Endodermal cell (in vitro differentiated cells): ENCODE results near the gene ZFTA. TPM values are rescaled to one million over a fixed set of nuclear protein-coding genes. Genes with fewer than 3 reads are reported as not detected.
A peak's percentile ranks its signal among the peaks of the same experiment; 100 is the strongest.
"Not testable (repeated sequence)": the region's sequence is repeated elsewhere in the genome, so short reads cannot be mapped to it uniquely, and the experiment has no call there.

ENCODE experiments used
- DNase-seq: peaks from one replicate; pipeline ENCODE4 v3.0.0-alpha.2; 2017
- H3K27ac ChIP-seq: 2 replicates; pipeline ENCODE4 v1.5.1; 2013; ENCODE audit warnings: mild to moderate bottlenecking, low read depth, low read length, moderate library complexity
- H3K27me3 ChIP-seq: 2 replicates; pipeline ENCODE4 v1.6.1; 2013; ENCODE audit warnings: mild to moderate bottlenecking, low read length, moderate library complexity; ENCODE audit not compliant: insufficient read depth, control insufficient read depth, poor library complexity, severe bottlenecking
- H3K36me3 ChIP-seq: 2 replicates; pipeline ENCODE4 v1.7.0; 2013; ENCODE audit warnings: mild to moderate bottlenecking, low read length, moderate library complexity; ENCODE audit not compliant: control insufficient read depth, insufficient read depth
- H3K4me1 ChIP-seq: one replicate; pipeline ENCODE4 v1.7.0; 2013; ENCODE audit warnings: low read length; ENCODE audit not compliant: control insufficient read depth, insufficient read depth
- H3K4me3 ChIP-seq: 2 replicates; pipeline ENCODE4 v1.5.1; 2013; ENCODE audit warnings: mild to moderate bottlenecking, low read length, moderate library complexity
- H3K9ac ChIP-seq: 2 replicates; pipeline ENCODE4 v1.6.1; 2013; ENCODE audit warnings: mild to moderate bottlenecking, low read length, moderate library complexity; ENCODE audit not compliant: poor library complexity, severe bottlenecking; ENCODE audit errors: extremely low read depth
- H3K9me3 ChIP-seq: 2 replicates; pipeline ENCODE4 v1.6.1; 2013; ENCODE audit warnings: mild to moderate bottlenecking, low read length, moderate library complexity; ENCODE audit not compliant: control insufficient read depth
- H3K27ac Mint-ChIP-seq: 2 replicates; pipeline ENCODE4 v1.8.0; 2020; ENCODE audit warnings: mixed read lengths
- H3K27me3 Mint-ChIP-seq: 2 replicates; pipeline ENCODE4 v1.8.0; 2021; ENCODE audit warnings: mild to moderate bottlenecking, mixed read lengths; ENCODE audit not compliant: insufficient read depth
- H3K36me3 Mint-ChIP-seq: 2 replicates; pipeline ENCODE4 v1.8.0; 2020; ENCODE audit warnings: low read depth, mixed read lengths
- H3K4me1 Mint-ChIP-seq: 2 replicates; pipeline ENCODE4 v1.8.0; 2020; ENCODE audit warnings: mixed read lengths
- H3K4me3 Mint-ChIP-seq: 2 replicates; pipeline ENCODE4 v1.8.0; 2020; ENCODE audit warnings: mild to moderate bottlenecking, moderate library complexity, mixed read lengths
- H3K9me3 Mint-ChIP-seq: 2 replicates; pipeline ENCODE4 v1.8.0; 2020; ENCODE audit warnings: mild to moderate bottlenecking, mixed read lengths
- WGBS, 2 experiments: methylation state at CpG; one replicate each; pipeline versions ENCODE4 v1.1.5 to v1.1.7; 2013; ENCODE audit warnings: missing lambda C conversion rate in 2 of 2, mixed read lengths in 1 of 2; ENCODE audit not compliant: insufficient coverage in 1 of 2, insufficient read length in 1 of 2; 5-methylcytosine and 5-hydroxymethylcytosine counted together
- total RNA-seq, 2 donors: library from RNA; stranded (reverse); fragmentation: NEBNext Ultra II Directional in 1 of 2; extraction: Animal tissue kit (Norgen Biotek cat#: 25700) in 1 of 2; gene quantifications; 2 replicates in 1 of 2; 3 replicates in 1 of 2; pipeline ENCODE4 v1.2.1, GENCODE V29; 2021
- TF ChIP-seq, protein P1 (sequence below): fragments of 200-600 bp; sonication (generic); conservative IDR thresholded peaks from 2 replicates; pipeline ENCODE4 v1.5.0; 2021; ENCODE audit warnings: antibody characterized with exemption, mild to moderate bottlenecking

Gene ZFTA
- total RNA-seq, 2 donors from 2014 or later: 31.9 to 38.0 TPM

DNA sequence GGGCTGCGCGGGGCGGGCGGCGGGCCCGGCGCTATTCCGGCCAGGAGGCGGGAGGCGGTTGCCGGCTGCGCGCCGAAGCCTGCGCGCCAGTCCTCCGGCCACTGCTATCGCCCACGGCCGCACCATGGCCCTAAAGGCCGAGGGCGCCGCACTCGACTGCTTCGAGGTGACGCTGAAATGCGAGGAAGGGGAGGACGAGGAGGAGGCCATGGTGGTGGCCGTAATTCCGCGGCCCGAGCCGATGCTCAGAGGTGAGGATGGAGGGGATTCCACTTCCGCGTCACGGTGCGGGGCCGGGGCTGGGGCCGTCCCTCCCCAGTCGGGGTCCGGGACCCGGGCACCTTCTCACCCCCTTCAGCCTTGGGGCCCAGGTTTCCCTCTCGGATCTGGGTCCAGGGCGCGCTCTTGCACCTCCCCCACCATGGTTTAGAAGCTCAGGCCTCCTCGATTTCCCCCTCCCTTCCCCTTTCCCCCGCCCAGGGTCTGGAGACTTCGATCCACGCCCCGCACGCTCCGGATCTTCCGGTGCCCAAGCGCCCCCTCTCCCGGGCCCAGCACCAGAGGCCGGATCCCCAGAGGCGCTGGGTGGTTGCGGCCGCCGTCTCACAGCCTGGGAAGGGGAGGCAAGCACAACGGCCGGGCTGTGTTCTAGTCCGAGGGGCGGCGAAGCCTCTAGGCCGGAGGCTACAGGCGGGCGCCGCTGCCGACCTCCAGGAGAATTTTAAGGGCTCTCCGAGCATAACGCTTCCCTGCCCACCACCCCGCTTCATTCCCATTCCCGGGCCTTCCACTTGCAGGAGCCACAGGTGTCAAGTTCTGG lies 45.2 kb upstream of the ZFTA start:
- TF ChIP-seq, protein P1, sequence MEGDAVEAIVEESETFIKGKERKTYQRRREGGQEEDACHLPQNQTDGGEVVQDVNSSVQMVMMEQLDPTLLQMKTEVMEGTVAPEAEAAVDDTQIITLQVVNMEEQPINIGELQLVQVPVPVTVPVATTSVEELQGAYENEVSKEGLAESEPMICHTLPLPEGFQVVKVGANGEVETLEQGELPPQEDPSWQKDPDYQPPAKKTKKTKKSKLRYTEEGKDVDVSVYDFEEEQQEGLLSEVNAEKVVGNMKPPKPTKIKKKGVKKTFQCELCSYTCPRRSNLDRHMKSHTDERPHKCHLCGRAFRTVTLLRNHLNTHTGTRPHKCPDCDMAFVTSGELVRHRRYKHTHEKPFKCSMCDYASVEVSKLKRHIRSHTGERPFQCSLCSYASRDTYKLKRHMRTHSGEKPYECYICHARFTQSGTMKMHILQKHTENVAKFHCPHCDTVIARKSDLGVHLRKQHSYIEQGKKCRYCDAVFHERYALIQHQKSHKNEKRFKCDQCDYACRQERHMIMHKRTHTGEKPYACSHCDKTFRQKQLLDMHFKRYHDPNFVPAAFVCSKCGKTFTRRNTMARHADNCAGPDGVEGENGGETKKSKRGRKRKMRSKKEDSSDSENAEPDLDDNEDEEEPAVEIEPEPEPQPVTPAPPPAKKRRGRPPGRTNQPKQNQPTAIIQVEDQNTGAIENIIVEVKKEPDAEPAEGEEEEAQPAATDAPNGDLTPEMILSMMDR: no peak
- H3K27me3 ChIP-seq: no peaks in the 10 kb centered on the region
- peak overlapping the region; percentile 87 for H3K4me3 ChIP-seq
- peak overlapping the region; percentile 83 for H3K4me3 Mint-ChIP-seq
- peak overlapping the region; percentile 72 for H3K27ac Mint-ChIP-seq
- peak overlapping the region; percentile 72 for H3K27ac ChIP-seq
- peaks cover 4% of the 10 kb centered on the region for H3K4me1 ChIP-seq
- DNase-seq: peak; percentile 75
- H3K36me3 Mint-ChIP-seq: peaks cover 35% of the 10 kb centered on the region
- WGBS, 2 experiments: 0% methylated on average over 28 to 74 of the region's 74 CpGs
- H3K36me3 ChIP-seq: peaks cover 39% of the 10 kb centered on the region
- H3K27me3 Mint-ChIP-seq: no peaks in the 10 kb centered on the region
- no peaks in the 10 kb centered on the region for H3K9me3 ChIP-seq
- no peaks in the 10 kb centered on the region for H3K9me3 Mint-ChIP-seq
- peaks cover 26% of the 10 kb centered on the region for H3K4me1 Mint-ChIP-seq
- peak overlapping the region; percentile 73 for H3K9ac ChIP-seq

DNA sequence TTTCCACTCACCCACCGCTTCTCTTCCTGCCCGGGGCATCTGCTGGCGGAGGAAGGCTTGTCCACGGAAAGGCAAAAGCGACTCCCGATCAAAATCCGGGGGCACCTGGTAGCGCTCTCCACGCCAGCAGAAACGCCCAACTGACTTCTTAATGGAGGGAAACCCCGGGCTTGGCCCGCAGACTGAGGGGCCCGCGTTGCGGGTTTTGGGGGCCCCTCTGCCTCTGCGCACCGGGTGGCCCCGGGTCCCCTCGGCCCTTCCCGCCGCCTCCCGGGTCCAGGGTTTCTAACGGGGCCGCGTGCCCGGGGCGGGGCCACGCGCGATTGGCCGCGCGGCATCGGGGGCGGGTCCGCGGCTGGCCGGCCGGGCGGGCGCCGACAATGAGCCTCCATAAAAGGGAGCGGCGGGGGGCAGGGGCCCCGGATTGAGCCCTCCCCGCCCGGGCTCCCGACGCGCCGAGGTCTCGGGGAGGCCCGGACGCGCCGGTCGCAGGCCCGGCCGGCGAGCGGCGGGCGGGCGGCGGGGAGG lies 44.5 kb upstream of the ZFTA start, which contains the start of gene SPINDOC:
SPINDOC (plus strand) TSS at position 422 of the 528 bp plus-strand sequence. CDS start 231 bp downstream, outside the sequence.
- Mint-ChIP-seq H3K4me1 (peaks cover 26% of the 10 kb centered on the region), H3K9me3 (no peaks in the 10 kb centered on the region), H3K27ac (peak within 1 kb of the TSS; percentile 72), H3K36me3 (peaks cover 28% of the 10 kb centered on the region), H3K4me3 (peak within 1 kb of the TSS; percentile 83), H3K27me3 (no peaks in the 10 kb centered on the region)
- no peaks in the 10 kb centered on the region for H3K27me3 ChIP-seq
- TF ChIP-seq, protein P1: no peak
- DNase-seq: peak; percentile 90
- H3K4me3 ChIP-seq: peak within 1 kb of the TSS; percentile 87
- peaks cover 4% of the 10 kb centered on the region for H3K4me1 ChIP-seq
- H3K9ac ChIP-seq: peak within 1 kb of the TSS; percentile 73
- peak within 1 kb of the TSS; percentile 72 for H3K27ac ChIP-seq
- H3K9me3 ChIP-seq: no peaks in the 10 kb centered on the region
- peaks cover 32% of the 10 kb centered on the region for H3K36me3 ChIP-seq
- WGBS, 2 experiments: 0% methylated on average over 27 to 65 of the region's 65 CpGs

DNA sequence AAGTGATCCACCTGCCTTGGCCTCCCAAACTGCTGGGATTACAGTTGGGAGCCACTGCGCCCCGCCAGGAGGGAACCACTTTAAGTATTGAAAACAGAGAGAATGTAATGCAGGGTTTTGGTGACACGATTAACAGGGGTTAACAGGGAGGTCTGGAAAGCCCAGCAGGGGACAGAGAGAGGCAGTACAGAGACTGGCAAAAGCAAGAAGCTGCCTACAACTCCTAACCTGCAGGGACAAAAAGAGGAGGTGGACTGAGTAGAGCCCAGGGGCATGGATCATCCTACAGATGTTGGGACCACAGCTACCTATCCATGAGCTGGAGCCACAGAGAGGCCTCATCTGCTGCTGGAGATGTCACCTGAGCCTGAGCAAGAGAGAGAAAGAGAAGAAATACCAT lies 42.9 kb upstream of the ZFTA start:
- Mint-ChIP-seq H3K4me1 (peaks cover 26% of the 10 kb centered on the region), H3K27ac (no peak overlapping the region), H3K4me3 (peak overlapping the region; percentile 83), H3K9me3 (no peaks in the 10 kb centered on the region), H3K36me3 (peaks cover 15% of the 10 kb centered on the region), H3K27me3 (no peaks in the 10 kb centered on the region)
- Histone ChIP-seq H3K9me3 (no peaks in the 10 kb centered on the region), H3K4me1 (peaks cover 4% of the 10 kb centered on the region), H3K27me3 (no peaks in the 10 kb centered on the region), H3K4me3 (no peak overlapping the region), H3K27ac (no peak overlapping the region), H3K36me3 (peaks cover 18% of the 10 kb centered on the region), H3K9ac (no peak overlapping the region)
- DNase-seq: peak; percentile 61
- 80% methylated on average over 3 of the region's 3 CpGs for WGBS, 2 experiments
- TF ChIP-seq, protein P1: no peak

DNA sequence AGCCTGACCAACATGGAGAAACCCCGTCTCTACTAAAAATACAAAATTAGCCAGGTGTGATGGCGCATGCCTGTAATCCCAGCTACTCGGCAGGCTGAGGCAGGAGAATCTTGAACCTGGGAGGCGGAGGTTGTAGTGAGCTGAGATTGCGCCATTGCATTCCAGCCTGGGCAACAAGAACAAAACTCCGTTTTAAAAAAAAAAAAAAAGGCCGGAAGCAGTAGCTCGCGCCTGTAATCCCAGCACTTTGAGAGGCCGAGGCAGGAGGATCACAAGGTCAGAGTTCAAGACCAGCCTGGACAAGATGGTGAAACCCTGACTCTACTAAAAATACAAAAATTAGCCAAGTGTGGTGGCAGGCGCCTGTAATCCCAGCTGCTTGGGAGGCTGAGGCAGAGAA lies 41.8 kb upstream of the ZFTA start:
- not testable (repeated sequence) for DNase-seq, H3K36me3 Mint-ChIP-seq, H3K4me3 ChIP-seq, H3K4me3 Mint-ChIP-seq, H3K27ac ChIP-seq, H3K27ac Mint-ChIP-seq, H3K27me3 ChIP-seq, H3K36me3 ChIP-seq, H3K4me1 ChIP-seq, H3K27me3 Mint-ChIP-seq, H3K9ac ChIP-seq, H3K9me3 ChIP-seq, H3K9me3 Mint-ChIP-seq
- 89 to 92% methylated on average over 9 to 11 of the region's 11 CpGs for WGBS, 2 experiments
- peaks cover 24% of the 10 kb centered on the region for H3K4me1 Mint-ChIP-seq
